Measurements from ENCODE around the gene SELENOT. TPM values are rescaled to one million over a fixed set of nuclear protein-coding genes. Genes with fewer than 3 reads are reported as not detected.

Gene SELENOT
- total and polyA plus RNA-seq, 2 donors (not counting 1 experiment from before 2014, with no cell fraction given), result 76.7 to 143 TPM

DNA sequence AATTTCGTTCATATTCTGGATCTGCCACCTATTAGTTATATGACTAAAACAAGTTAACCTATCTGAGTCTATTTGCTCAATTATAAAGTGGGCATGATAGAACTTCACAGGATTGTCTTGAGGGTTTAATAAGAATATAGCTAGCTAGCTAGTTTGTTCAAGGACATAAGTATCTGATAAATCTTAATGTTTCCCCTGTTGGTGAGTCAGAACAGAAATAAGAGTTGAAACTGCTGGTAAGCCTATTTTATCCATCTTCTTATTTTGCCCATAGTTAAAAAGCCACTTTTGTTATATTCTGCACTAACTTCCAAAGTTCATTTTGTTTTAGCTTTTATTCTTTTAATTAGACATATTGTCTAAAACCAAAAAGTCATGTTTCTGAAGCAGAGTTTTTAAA is 9.4 kb downstream of the SELENOT start:
- H3K4me3 ChIP-seq (ENCODE audit: control extremely low read depth in 1 of 5, extremely low read depth in 1 of 5, insufficient read depth in 1 of 5, low read depth in 2 of 5, low read length in 4 of 5), result no peak overlapping the region
- Mint-ChIP-seq H3K4me3 (no peak overlapping the region), H3K4me1 (peaks cover 60% of the 10 kb centered on the region), H3K9me3 (ENCODE audit: insufficient read depth) (no peaks in the 10 kb centered on the region), H3K27ac (no peak overlapping the region), H3K27me3 (no peaks in the 10 kb centered on the region)
- ChIA-PET CTCF (interaction anchor here (1.1 kb wide), 1 partner anchor 8 kb away, joined by 4 read pairs; no protein-coding TSS in a partner anchor), POLR2A (no interaction called here)
- H3K9me3 ChIP-seq (ENCODE audit: control extremely low read depth in 1 of 3, control insufficient read depth in 2 of 3, insufficient read depth in 1 of 3, low read length in 2 of 3), result no peaks in the 10 kb centered on the region
- H4K20me1 ChIP-seq (ENCODE audit: control insufficient read depth, insufficient read depth, low read length, poor library complexity, severe bottlenecking), result peaks cover 78% of the 10 kb centered on the region
- DNase-seq (no peak), ATAC-seq (ENCODE audit: low read depth) (no peak)
- H2AFZ ChIP-seq (ENCODE audit: insufficient read depth, low read depth, low read length, poor library complexity, severe bottlenecking), result no peak overlapping the region
- WGBS (ENCODE audit: insufficient coverage), result no CpG with 5 or more reads among the region's 1 CpG
- TF ChIP-seq CTCF (IDR thresholded peaks at IDR 0.05), result no peak
- no peak for TF ChIP-seq EZH2 (IDR thresholded peaks at IDR 0.05; ENCODE audit: borderline replicate concordance, insufficient read depth, low read depth, low read length, poor library complexity, severe bottlenecking)
- no peak overlapping the region for H3K27ac ChIP-seq (ENCODE audit: low read length in 2 of 2)
- no peak overlapping the region for H3K9ac ChIP-seq (ENCODE audit: low read length)
- H3K79me2 ChIP-seq (ENCODE audit: control insufficient read depth, insufficient read depth, low read length), result peaks cover 83% of the 10 kb centered on the region
- no peaks in the 10 kb centered on the region for H3K27me3 ChIP-seq (replicated peaks in 1 of 4; ENCODE audit: control extremely low read depth in 1 of 4, control insufficient read depth in 3 of 4, insufficient read depth in 4 of 4, low read length in 3 of 4)
- peaks cover 22 to 41% of the 10 kb centered on the region in 2 donors for H3K4me1 ChIP-seq (ENCODE audit: control insufficient read depth in 2 of 2, insufficient read depth in 2 of 2, low read length in 2 of 2)
- intact Hi-C loops (cut with micrococcal nuclease), result no loop called here
- peaks cover 0 to 17% of the 10 kb centered on the region in 2 experiments for H3K36me3 ChIP-seq (replicated peaks in 1 of 2; ENCODE audit: control extremely low read depth in 1 of 2, control insufficient read depth in 1 of 2, extremely low read depth in 1 of 2, insufficient read depth in 2 of 2, low read length in 1 of 2)
- H3K4me2 ChIP-seq (replicated peaks; ENCODE audit: low read depth, low read length, poor library complexity, severe bottlenecking), result no peak overlapping the region

- ATAC-seq (ENCODE audit: low read depth) (no peak), DNase-seq (no peak)
- peaks cover 58% of the 10 kb centered on the region for H3K4me1 Mint-ChIP-seq
- H2AFZ ChIP-seq (ENCODE audit: insufficient read depth, low read depth, low read length, poor library complexity, severe bottlenecking), result no peak overlapping the region
- peaks cover 17 to 36% of the 10 kb centered on the region in 2 donors for H3K4me1 ChIP-seq (ENCODE audit: control insufficient read depth in 2 of 2, insufficient read depth in 2 of 2, low read length in 2 of 2)
- no peak overlapping the region for H3K9ac ChIP-seq (ENCODE audit: low read length)
- no peaks in the 10 kb centered on the region for H3K9me3 ChIP-seq (ENCODE audit: control extremely low read depth in 1 of 3, control insufficient read depth in 2 of 3, insufficient read depth in 1 of 3, low read length in 2 of 3)
- H3K9me3 Mint-ChIP-seq (ENCODE audit: insufficient read depth), result no peaks in the 10 kb centered on the region
- no peak overlapping the region for H3K4me3 ChIP-seq (ENCODE audit: control extremely low read depth in 1 of 5, extremely low read depth in 1 of 5, insufficient read depth in 1 of 5, low read depth in 2 of 5, low read length in 4 of 5)
- TF ChIP-seq EZH2 (IDR thresholded peaks at IDR 0.05; ENCODE audit: borderline replicate concordance, insufficient read depth, low read depth, low read length, poor library complexity, severe bottlenecking) (no peak), CTCF (IDR thresholded peaks at IDR 0.05) (no peak)
- H3K27me3 ChIP-seq (replicated peaks in 1 of 4; ENCODE audit: control extremely low read depth in 1 of 4, control insufficient read depth in 3 of 4, insufficient read depth in 4 of 4, low read length in 3 of 4), result no peaks in the 10 kb centered on the region
- no peak overlapping the region for H3K4me3 Mint-ChIP-seq
- H3K36me3 ChIP-seq (replicated peaks in 1 of 2; ENCODE audit: control extremely low read depth in 1 of 2, control insufficient read depth in 1 of 2, extremely low read depth in 1 of 2, insufficient read depth in 2 of 2, low read length in 1 of 2), result peaks cover 0 to 17% of the 10 kb centered on the region in 2 experiments
- intact Hi-C loops (cut with micrococcal nuclease), result no loop called here
- H3K27me3 Mint-ChIP-seq, result no peaks in the 10 kb centered on the region
- ChIA-PET CTCF (no interaction called here), POLR2A (no interaction called here)
- WGBS (ENCODE audit: insufficient coverage), result no CpG with 5 or more reads among the region's 2 CpGs
- H4K20me1 ChIP-seq (ENCODE audit: control insufficient read depth, insufficient read depth, low read length, poor library complexity, severe bottlenecking), result peaks cover 78% of the 10 kb centered on the region
- no peak overlapping the region for H3K27ac Mint-ChIP-seq
- H3K4me2 ChIP-seq (replicated peaks; ENCODE audit: low read depth, low read length, poor library complexity, severe bottlenecking), result no peak overlapping the region
- peaks cover 83% of the 10 kb centered on the region for H3K79me2 ChIP-seq (ENCODE audit: control insufficient read depth, insufficient read depth, low read length)
- H3K27ac ChIP-seq (ENCODE audit: low read length in 2 of 2), result no peak overlapping the region
These were observed 9.9 kb downstream of the SELENOT start for GRCh38 chr3:150613034-150613433.
